ENCODE results near the gene HOXB9. TPM values are rescaled to one million over a fixed set of nuclear protein-coding genes. Genes with fewer than 3 reads are reported as not detected.

Gene HOXB9
- total RNA-seq, 1 experiment from 2014 or later = 65.9 TPM

DNA sequence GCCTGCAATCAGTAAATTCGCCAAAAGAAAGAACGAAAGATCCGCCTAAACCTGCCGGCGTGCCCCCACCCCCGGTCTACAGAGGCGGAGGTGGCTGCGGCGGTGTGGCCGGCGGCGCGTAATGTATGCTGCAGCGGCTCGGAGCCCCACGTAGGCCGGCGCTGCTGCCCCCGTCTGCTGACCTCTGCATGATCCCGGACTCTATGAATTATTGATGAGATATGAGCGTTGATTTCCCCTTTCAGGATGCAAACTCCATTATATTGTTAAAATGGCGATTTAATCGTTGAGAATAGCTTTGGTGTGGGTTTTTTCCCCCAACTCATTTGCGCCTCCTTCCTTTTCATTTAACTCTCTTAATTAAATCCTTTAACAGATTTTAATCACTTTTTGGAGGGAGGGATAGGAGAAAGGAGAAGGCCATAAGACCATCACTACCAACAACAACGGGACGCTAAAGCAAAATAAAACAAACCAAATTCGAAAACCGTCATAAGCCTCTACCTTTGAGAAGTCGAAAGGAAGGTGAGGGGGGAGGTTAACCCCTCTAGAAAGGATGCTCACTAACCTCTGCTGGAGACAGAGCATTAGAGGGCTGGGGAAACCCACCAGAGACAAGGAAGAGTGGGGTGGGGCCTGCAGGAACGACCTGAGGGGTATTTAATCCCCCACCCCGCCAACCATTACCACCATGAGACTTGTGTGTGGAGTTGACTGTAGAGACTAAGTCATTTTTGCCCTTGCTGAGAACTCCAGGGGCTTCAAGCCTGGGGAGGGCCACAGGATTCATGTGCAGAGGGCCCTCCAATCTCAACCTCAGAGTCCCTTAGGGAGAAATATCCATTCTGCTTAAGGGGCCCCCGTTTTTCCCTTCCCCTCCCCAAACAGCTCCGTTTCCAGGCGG, 39.6 kb downstream of the HOXB9 start:
- H3K27me3 ChIP-seq (ENCODE audit: control insufficient read depth, insufficient read depth, low read length) = no peaks in the 10 kb centered on the region
- POLR2A ChIA-PET = interaction anchor here (0.7 to 0.8 kb wide), 4 partner anchors 21 to 110 kb away, joined by 3 to 7 read pairs (median 4); no protein-coding TSS in a partner anchor
- BruUV-seq (replicated peaks) = no TSS peak
- ATAC-seq (no peak), DNase-seq (ENCODE audit: low read depth, low spot score) (no peak)
- H3K36me3 ChIP-seq (ENCODE audit: control insufficient read depth, insufficient read depth, low read length) = no peaks in the 10 kb centered on the region
- CTCF ChIA-PET = interaction anchor here (0.6 to 2.0 kb wide), 4 partner anchors 58 to 371 kb away, joined by 3 to 6 read pairs (median 4); no protein-coding TSS in a partner anchor
- no peaks in the 10 kb centered on the region for H3K9me3 ChIP-seq (ENCODE audit: control insufficient read depth, insufficient read depth, low read depth, low read length)
- H3K4me1 ChIP-seq (ENCODE audit: control insufficient read depth, insufficient read depth, low read length) = peaks cover 75% of the 10 kb centered on the region
- intact Hi-C loops (cut with micrococcal nuclease; ENCODE audit: unreplicated experiment) (no loop called here), in situ Hi-C loops (cut with HindIII; ENCODE audit: low pct_unique_long_range_greater_than_20kb, low sequenced_read_pairs) (no loop called here)
- TF ChIP-seq, protein P1, sequence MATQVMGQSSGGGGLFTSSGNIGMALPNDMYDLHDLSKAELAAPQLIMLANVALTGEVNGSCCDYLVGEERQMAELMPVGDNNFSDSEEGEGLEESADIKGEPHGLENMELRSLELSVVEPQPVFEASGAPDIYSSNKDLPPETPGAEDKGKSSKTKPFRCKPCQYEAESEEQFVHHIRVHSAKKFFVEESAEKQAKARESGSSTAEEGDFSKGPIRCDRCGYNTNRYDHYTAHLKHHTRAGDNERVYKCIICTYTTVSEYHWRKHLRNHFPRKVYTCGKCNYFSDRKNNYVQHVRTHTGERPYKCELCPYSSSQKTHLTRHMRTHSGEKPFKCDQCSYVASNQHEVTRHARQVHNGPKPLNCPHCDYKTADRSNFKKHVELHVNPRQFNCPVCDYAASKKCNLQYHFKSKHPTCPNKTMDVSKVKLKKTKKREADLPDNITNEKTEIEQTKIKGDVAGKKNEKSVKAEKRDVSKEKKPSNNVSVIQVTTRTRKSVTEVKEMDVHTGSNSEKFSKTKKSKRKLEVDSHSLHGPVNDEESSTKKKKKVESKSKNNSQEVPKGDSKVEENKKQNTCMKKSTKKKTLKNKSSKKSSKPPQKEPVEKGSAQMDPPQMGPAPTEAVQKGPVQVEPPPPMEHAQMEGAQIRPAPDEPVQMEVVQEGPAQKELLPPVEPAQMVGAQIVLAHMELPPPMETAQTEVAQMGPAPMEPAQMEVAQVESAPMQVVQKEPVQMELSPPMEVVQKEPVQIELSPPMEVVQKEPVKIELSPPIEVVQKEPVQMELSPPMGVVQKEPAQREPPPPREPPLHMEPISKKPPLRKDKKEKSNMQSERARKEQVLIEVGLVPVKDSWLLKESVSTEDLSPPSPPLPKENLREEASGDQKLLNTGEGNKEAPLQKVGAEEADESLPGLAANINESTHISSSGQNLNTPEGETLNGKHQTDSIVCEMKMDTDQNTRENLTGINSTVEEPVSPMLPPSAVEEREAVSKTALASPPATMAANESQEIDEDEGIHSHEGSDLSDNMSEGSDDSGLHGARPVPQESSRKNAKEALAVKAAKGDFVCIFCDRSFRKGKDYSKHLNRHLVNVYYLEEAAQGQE (IDR thresholded peaks at IDR 0.05; ENCODE audit: insufficient read depth in 1 of 2, low read depth in 2 of 2, low read length in 1 of 2) = no peak
- no peak for TF ChIP-seq TCF7L2 (IDR thresholded peaks at IDR 0.05; ENCODE audit: low read depth, low read length)
- TF ChIP-seq SIN3A (IDR thresholded peaks at IDR 0.05; ENCODE audit: borderline replicate concordance, insufficient read depth, low read depth, low read length) = peak; percentile 62; the same call in 1 of the 2 replicates
- TF ChIP-seq POLR2AphosphoS5 (IDR thresholded peaks at IDR 0.05; ENCODE audit: low read depth, low read length) = no peak; the same call in 1 of the 2 replicates
- H3K27ac ChIP-seq (ENCODE audit: low read length) = peak overlapping the region; percentile 99
- H3K4me3 ChIP-seq (ENCODE audit: low read depth in 2 of 2, low read length in 2 of 2) = peak overlapping the region; percentile 70 to 99

DNA sequence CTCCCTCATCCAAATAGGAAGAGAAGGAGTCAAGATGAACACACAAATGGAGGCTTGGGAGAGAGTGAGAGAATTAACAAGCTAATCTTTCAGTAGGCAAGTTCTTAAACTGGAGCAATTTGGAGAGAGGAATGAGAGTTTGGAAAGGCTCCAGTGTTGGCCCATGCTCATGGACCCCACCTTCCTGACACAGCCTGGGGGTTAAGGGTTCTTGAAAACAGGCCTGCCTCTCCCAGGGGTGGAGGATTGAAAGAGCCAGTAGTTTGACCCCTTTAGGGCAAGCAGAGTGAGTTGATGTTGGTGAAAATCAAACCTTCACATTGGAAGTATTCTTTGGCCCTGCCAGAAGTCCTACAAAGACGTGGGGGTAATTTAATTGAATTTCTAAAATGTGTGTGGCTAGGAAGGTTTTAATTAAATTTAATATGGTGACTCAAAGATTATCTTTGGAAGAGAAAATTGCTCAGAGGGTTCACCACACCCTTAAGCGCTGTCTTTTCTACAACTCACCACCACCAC, 41.9 kb downstream of the HOXB9 start:
- peak overlapping the region; percentile 99 for H3K27ac ChIP-seq (ENCODE audit: low read length)
- POLR2A ChIA-PET = interaction anchor here (1.4 kb wide), 1 partner anchor 9 kb away, joined by 3 read pairs; the partner anchor contains the start of gene HOXB5
- CTCF ChIA-PET = interaction anchor here (0.5 to 1.6 kb wide), 2 partner anchors 32 to 321 kb away, joined by 3 to 4 read pairs; no protein-coding TSS in a partner anchor
- in situ Hi-C loops (cut with HindIII; ENCODE audit: low pct_unique_long_range_greater_than_20kb, low sequenced_read_pairs) (no loop called here), intact Hi-C loops (cut with micrococcal nuclease; ENCODE audit: unreplicated experiment) (no loop called here)
- H3K4me1 ChIP-seq (ENCODE audit: control insufficient read depth, insufficient read depth, low read length) = peaks cover 76% of the 10 kb centered on the region
- H3K9me3 ChIP-seq (ENCODE audit: control insufficient read depth, insufficient read depth, low read depth, low read length) = no peaks in the 10 kb centered on the region
- DNase-seq (ENCODE audit: low read depth, low spot score) (no peak), ATAC-seq (no peak)
- peak overlapping the region; percentile 70 to 99 for H3K4me3 ChIP-seq (ENCODE audit: low read depth in 2 of 2, low read length in 2 of 2)
- TF ChIP-seq, protein P2, sequence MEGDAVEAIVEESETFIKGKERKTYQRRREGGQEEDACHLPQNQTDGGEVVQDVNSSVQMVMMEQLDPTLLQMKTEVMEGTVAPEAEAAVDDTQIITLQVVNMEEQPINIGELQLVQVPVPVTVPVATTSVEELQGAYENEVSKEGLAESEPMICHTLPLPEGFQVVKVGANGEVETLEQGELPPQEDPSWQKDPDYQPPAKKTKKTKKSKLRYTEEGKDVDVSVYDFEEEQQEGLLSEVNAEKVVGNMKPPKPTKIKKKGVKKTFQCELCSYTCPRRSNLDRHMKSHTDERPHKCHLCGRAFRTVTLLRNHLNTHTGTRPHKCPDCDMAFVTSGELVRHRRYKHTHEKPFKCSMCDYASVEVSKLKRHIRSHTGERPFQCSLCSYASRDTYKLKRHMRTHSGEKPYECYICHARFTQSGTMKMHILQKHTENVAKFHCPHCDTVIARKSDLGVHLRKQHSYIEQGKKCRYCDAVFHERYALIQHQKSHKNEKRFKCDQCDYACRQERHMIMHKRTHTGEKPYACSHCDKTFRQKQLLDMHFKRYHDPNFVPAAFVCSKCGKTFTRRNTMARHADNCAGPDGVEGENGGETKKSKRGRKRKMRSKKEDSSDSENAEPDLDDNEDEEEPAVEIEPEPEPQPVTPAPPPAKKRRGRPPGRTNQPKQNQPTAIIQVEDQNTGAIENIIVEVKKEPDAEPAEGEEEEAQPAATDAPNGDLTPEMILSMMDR (IDR thresholded peaks at IDR 0.05) = no peak
- TF ChIP-seq SIN3A (IDR thresholded peaks at IDR 0.05; ENCODE audit: borderline replicate concordance, insufficient read depth, low read depth, low read length) (no peak), POLR2AphosphoS5 (IDR thresholded peaks at IDR 0.05; ENCODE audit: low read depth, low read length) (no peak; the same call in 1 of the 2 replicates), TCF7L2 (IDR thresholded peaks at IDR 0.05; ENCODE audit: low read depth, low read length) (no peak)
- TF ChIP-seq, protein P1 (IDR thresholded peaks at IDR 0.05; ENCODE audit: insufficient read depth in 1 of 2, low read depth in 2 of 2, low read length in 1 of 2) = no peak
- BruUV-seq (replicated peaks) = no TSS peak
- no peaks in the 10 kb centered on the region for H3K36me3 ChIP-seq (ENCODE audit: control insufficient read depth, insufficient read depth, low read length)
- no peaks in the 10 kb centered on the region for H3K27me3 ChIP-seq (ENCODE audit: control insufficient read depth, insufficient read depth, low read length)

Measured in Panc1 (cell line).